SU-DHL-6 (cell line): ENCODE data around the gene ANTXR1.

Experiments
- EZH2phosphoT487 ChIP-seq: fragments of 200-600 bp; sonication (generic), shearing (Covaris generic); conservative IDR thresholded peaks from 2 replicates; pipeline ENCODE4 v1.6.1; 2018; ENCODE audit warnings: mild to moderate bottlenecking, antibody characterized with exemption, low read length, moderate library complexity, mixed read lengths
- TF ChIP-seq, protein P1 (sequence below): fragments of 200-600 bp; sonication (generic); IDR thresholded peaks from one replicate; pipeline ENCODE4 v1.5.1; 2017; ENCODE audit warnings: antibody characterized with exemption, mild to moderate bottlenecking, low read length, moderate library complexity; ENCODE audit not compliant: insufficient read depth, poor library complexity, severe bottlenecking

DNA sequence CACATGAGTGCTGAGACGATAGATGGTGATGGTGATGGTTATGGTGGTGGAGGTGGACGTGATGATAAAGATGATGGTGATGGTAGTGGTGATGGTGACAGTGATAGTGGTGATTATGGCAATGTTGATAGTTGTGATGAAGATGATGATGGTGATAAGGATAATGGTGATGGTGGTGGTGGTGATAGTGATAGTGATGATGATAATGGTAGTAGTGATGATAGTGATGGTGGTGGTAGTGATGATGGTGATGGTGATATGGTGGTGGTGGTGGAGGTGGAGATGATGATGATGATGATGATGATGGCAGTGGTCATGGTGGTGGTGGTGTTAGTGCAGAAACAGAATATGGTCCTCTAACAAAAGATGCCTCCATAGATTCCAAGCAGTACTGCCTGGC, 10.3 kb downstream of the ANTXR1 start:
- TF ChIP-seq, protein P1, sequence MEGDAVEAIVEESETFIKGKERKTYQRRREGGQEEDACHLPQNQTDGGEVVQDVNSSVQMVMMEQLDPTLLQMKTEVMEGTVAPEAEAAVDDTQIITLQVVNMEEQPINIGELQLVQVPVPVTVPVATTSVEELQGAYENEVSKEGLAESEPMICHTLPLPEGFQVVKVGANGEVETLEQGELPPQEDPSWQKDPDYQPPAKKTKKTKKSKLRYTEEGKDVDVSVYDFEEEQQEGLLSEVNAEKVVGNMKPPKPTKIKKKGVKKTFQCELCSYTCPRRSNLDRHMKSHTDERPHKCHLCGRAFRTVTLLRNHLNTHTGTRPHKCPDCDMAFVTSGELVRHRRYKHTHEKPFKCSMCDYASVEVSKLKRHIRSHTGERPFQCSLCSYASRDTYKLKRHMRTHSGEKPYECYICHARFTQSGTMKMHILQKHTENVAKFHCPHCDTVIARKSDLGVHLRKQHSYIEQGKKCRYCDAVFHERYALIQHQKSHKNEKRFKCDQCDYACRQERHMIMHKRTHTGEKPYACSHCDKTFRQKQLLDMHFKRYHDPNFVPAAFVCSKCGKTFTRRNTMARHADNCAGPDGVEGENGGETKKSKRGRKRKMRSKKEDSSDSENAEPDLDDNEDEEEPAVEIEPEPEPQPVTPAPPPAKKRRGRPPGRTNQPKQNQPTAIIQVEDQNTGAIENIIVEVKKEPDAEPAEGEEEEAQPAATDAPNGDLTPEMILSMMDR = no peak
- TF ChIP-seq EZH2phosphoT487 = no peak
